Subcutaneous adipose tissue (tissue), 4 donors: ENCODE data around the gene EED. TPM values are rescaled to one million over a fixed set of nuclear protein-coding genes. Genes with fewer than 3 reads are reported as not detected.

Experiments
- total RNA-seq, 4 donors: library from RNA; depleted of rRNA; stranded (reverse); fragments of >200 nt; gene quantifications; one replicate each; pipeline ENCODE4 v1.1.0, GENCODE V29; 2016
- TF ChIP-seq, protein P1 (sequence below): fragments of 450-650 bp; IDR thresholded peaks from one replicate; pipeline ENCODE4 v1.5.1; 2016; ENCODE audit warnings: low read depth, mild to moderate bottlenecking, control low read depth, antibody characterized with exemption, moderate library complexity

Gene EED
- total RNA-seq, 4 donors from 2014 or later = 14.7 to 28.4 (median 24.3) TPM

DNA sequence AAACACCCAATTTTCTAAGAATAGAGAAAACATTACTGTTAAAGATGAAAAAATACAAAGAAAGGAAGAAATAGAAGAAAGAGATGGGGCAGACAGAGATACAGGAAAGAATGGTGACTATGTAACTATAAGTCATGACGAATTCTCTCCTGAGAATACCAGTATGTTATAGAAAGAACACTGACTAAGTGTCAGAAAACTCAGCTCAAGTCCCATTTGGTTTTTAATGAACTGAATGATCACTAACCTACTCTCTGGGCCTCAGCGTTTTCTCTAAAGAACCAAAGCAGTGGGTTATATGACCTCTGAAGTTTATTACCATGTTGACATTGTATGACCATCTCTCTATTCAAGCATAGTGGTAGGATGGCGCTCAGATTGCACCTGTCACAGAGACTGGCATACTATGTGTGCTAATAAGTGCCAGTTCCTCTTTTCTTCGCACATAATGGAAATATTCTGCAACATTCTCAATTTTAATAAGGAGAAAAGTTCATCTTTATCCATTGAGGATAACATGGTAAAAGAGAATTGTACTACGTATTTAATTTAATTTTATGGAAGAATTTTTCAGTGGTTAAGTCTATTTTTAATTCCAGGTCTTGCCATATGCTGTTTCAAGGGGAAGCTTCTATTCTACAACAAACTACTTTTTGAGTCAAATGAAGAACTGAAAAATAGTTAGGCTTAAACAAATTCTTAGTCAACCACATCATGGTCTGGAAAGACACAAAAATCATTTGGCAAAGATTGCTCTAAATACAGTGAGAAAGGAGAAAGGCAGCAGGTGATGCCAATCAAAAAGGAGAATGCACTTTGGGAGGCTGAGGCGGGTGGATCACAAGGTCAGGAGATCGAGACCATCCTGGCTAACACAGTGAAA lies 25.0 kb upstream of the EED start:
- TF ChIP-seq, protein P1, sequence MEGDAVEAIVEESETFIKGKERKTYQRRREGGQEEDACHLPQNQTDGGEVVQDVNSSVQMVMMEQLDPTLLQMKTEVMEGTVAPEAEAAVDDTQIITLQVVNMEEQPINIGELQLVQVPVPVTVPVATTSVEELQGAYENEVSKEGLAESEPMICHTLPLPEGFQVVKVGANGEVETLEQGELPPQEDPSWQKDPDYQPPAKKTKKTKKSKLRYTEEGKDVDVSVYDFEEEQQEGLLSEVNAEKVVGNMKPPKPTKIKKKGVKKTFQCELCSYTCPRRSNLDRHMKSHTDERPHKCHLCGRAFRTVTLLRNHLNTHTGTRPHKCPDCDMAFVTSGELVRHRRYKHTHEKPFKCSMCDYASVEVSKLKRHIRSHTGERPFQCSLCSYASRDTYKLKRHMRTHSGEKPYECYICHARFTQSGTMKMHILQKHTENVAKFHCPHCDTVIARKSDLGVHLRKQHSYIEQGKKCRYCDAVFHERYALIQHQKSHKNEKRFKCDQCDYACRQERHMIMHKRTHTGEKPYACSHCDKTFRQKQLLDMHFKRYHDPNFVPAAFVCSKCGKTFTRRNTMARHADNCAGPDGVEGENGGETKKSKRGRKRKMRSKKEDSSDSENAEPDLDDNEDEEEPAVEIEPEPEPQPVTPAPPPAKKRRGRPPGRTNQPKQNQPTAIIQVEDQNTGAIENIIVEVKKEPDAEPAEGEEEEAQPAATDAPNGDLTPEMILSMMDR = no peak

DNA sequence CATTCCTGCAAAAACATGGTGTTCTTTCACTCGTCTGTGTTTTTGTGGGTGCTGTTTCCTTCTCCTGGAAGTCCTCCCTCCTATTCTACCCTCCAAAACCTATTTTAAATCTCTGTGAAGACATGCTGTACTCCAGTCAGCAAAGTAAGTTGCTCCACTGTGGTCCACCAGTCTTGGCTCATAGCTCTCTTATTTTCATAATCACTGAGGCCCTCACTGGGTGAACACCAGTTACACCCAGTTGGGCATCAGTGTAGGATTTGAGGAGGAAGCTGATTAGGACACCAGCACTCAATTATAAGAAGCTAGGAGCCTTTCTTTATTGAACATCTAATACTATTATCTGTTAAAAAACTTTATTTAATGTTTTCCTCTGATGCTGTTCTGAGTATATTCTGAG lies 23.9 kb upstream of the EED start:
- TF ChIP-seq, protein P1 = no peak

DNA sequence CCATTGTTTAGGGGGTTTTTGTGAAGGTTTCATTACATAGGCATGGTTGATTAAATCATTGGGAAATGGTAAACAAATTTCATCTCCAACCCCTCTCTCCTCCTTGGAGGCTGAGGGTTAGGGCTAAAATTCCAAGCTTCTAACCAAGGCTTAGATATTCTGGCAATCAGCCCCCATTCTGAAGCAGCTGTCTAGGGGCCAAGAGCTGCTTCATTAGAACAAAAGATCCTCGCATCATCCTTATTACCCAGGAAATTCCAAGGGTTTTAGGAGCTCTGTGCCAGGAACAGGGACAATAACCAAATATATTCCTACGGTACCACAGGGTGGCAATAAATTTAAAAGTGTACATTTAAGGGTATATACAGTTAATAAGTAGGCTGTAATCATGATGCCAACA lies 22.5 kb upstream of the EED start:
- TF ChIP-seq, protein P1 = no peak

DNA sequence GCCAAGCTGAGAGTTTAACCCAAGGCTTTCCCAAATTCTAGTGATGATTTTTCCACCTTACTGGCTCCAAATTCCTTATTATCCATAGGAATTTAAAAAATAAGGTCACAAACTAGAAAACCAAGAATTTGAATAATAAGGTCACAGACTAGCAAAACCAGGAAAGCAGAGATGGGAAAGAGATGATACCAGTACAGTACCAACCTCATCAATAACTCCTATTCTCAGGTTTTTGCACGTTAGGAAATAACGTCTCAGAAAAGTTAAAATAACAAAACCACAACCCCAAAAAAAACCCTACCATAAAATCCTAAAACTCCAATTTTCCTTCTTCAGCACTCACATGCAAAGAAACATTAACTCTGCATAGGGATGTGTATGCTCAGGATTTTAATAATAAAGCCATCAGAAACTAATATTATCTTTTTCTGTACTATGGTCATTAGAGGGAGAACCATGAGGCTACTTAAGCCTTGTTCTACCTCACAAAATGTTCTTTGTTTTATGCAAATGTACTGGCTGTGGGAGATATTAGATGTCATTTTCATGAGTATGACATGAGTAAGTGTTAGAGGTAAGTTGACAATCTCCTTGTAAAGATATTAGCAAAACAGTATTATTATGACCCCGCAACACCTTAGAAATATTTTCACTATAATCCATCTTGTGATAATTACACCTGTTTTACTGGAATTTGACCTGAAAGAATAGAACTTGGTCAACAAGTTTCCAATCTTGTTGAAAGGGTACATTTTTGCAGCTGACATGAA lies 16.1 kb upstream of the EED start:
- TF ChIP-seq, protein P1 = no peak

DNA sequence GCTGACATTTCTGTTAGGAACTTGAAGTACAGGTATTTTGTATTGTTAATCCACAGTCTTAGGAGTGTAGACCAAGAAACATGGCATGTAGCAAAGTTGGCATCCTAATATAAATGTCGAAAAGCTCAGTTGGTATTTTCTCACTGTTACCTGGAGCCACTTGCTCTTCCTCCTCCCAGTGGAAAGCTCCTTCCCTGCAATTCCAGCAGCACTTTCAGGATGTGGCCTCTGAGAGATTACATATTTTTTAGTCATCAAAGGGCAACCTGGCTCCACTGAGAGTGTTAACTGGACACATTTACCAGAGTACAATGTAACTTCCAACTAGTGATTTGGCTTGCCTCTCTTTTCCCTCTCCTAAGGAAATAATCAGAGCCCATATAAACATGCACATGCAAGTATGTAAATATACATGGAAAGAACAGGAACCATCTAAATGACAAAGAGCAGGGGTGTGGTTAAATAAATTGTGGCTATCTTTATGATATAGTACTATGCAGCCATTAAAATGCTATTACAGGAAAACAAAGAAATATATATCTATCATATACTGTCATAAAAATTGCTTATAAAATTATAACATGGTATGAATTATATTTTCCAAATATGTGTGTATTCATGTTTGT lies 14.3 kb upstream of the EED start:
- TF ChIP-seq, protein P1 = no peak

DNA sequence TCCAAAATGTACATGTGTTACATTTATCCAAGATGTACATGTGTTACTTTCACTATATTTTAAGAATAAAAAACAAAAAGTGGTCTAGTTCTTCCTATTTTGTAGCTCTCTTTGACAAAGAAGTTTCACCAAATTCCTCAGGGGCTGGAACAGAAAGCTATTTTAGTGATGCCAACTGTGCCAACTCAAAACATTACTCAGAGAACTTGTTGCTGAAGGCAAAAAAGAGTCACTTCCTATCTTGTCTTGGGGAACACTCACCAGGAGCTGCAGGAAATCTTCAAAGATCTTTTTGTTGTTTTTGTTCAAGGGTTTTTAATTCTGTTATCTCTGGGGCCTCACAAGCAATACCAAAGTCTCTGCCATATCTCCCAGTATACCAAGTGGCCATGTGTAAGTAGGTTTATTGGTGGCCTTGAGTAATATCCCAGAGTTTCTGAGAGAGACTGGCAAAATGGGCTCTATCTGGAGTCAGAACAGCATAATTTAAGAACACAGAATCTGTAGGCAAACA lies 13.6 kb upstream of the EED start:
- TF ChIP-seq, protein P1 = no peak
